H1 (cell line): ENCODE results near the gene CEACAM20. TPM values are rescaled to one million over a fixed set of nuclear protein-coding genes. Genes with fewer than 3 reads are reported as not detected.

Source experiments
- CTCF ChIA-PET: fragments of 300-600 bp; sonication (Branson Sonifier 250); formaldehyde crosslinking; loops from one replicate; lab custom pipeline; 2021; ENCODE audit not compliant: partially characterized antibody; lab: Charles Lee
- POLR2A ChIA-PET: fragments of 300-600 bp; sonication (Branson Sonifier 250); formaldehyde crosslinking; loops from one replicate; lab custom pipeline; 2021; ENCODE audit warnings: inconsistent platforms; ENCODE audit not compliant: partially characterized antibody; lab: Charles Lee
- DNase-seq, 2 experiments: peaks; one replicate each; pipeline versions ENCODE4 v3.0.0 to v3.0.0-alpha.2; 2010 to 2022; ENCODE audit warnings: low spot score in 2 of 2, low read depth in 1 of 2, mixed read lengths in 1 of 2
- FAIRE-seq: peaks from 2 replicates; lab custom pipeline; 2011; peaks lifted over from hg19 to GRCh38; lab: Jason Lieb, UNC
- H2AFZ ChIP-seq: 2 replicates; pipeline ENCODE4 v1.8.1; 2012; ENCODE audit warnings: low read length, inconsistent platforms
- H2AK5ac ChIP-seq: 2 replicates; pipeline ENCODE4 v1.6.1; 2013; ENCODE audit warnings: low read depth, low read length
- H2BK120ac ChIP-seq: replicated peaks from 2 replicates; pipeline ENCODE3; 2013; ENCODE audit warnings: low read depth, low read length, inconsistent platforms
- H2BK12ac ChIP-seq: 2 replicates; pipeline ENCODE4 v1.6.1; 2013; ENCODE audit warnings: low read depth, low read length
- H2BK15ac ChIP-seq: 2 replicates; pipeline ENCODE4 v1.6.1; 2013; ENCODE audit warnings: low read length
- H2BK20ac ChIP-seq: 2 replicates; pipeline ENCODE4 v1.6.1; 2013; ENCODE audit warnings: low read length
- H2BK5ac ChIP-seq: 2 replicates; pipeline ENCODE4 v1.6.1; 2013; ENCODE audit warnings: low read depth, low read length
- H3K14ac ChIP-seq: 2 replicates; pipeline ENCODE4 v1.6.1; 2013; ENCODE audit warnings: inconsistent platforms; ENCODE audit not compliant: insufficient read length
- H3K18ac ChIP-seq: 2 replicates; pipeline ENCODE4 v1.6.1; 2013; ENCODE audit warnings: low read length; ENCODE audit errors: extremely low read depth
- H3K23ac ChIP-seq: 2 replicates; pipeline ENCODE4 v1.6.1; 2013; ENCODE audit warnings: inconsistent platforms; ENCODE audit not compliant: insufficient read length
- H3K23me2 ChIP-seq: 2 replicates; pipeline ENCODE4 v1.6.1; 2013; ENCODE audit warnings: low read depth, low read length
- H3K27ac ChIP-seq: 2 replicates; pipeline ENCODE4 v1.6.1; 2011; ENCODE audit warnings: low read depth, low read length, inconsistent platforms
- H3K27me3 ChIP-seq, 4 experiments: replicated peaks in 1 of 4; 1 replicate in 1 of 4; 2 replicates in 3 of 4; pipeline versions ENCODE4 v1.6.1 to v1.8.1; 2011 to 2013; ENCODE audit warnings: low read length in 3 of 4, mild to moderate bottlenecking in 3 of 4, inconsistent platforms in 2 of 4, mixed read lengths in 2 of 4, moderate library complexity in 1 of 4; ENCODE audit not compliant: control insufficient read depth in 3 of 4, insufficient read depth in 3 of 4; ENCODE audit errors: extremely low read depth in 1 of 4
- H3K36me3 ChIP-seq, 4 experiments: 2 replicates each; pipeline versions ENCODE4 v1.6.1 to v1.8.1; 2011 to 2013; ENCODE audit warnings: mild to moderate bottlenecking in 4 of 4, low read length in 3 of 4, moderate library complexity in 2 of 4, control low read depth in 1 of 4, inconsistent platforms in 1 of 4; ENCODE audit not compliant: insufficient read depth in 4 of 4, control insufficient read depth in 2 of 4
- H3K4ac ChIP-seq: replicated peaks from 2 replicates; pipeline ENCODE3; 2013; ENCODE audit warnings: low read length, low read depth, mixed read lengths, inconsistent platforms; ENCODE audit not compliant: insufficient read length
- H3K4me1 ChIP-seq, 4 experiments: replicated peaks in 1 of 4; 1 replicate in 1 of 4; 2 replicates in 3 of 4; pipeline versions ENCODE4 v1.6.1 to v1.8.1; 2011 to 2013; ENCODE audit warnings: low read length in 3 of 4, inconsistent platforms in 2 of 4, mixed read lengths in 1 of 4; ENCODE audit not compliant: insufficient read depth in 4 of 4, control insufficient read depth in 3 of 4
- H3K4me2 ChIP-seq, 2 experiments: 2 replicates each; pipeline versions ENCODE4 v1.6.1 to v1.8.1; 2011 to 2013; ENCODE audit warnings: low read depth in 2 of 2, low read length in 2 of 2, control low read depth in 1 of 2, inconsistent platforms in 1 of 2, mild to moderate bottlenecking in 1 of 2; ENCODE audit not compliant: insufficient read depth in 1 of 2
- H3K4me3 ChIP-seq, 4 experiments: fragments of 200-600, 300-600 bp in 1 of 4; sonication (generic), shearing (Covaris generic), sonication (Bioruptor Twin) in 1 of 4; 2 replicates each; pipeline versions ENCODE4 v1.5.1 to v1.8.1; 2011 to 2016; ENCODE audit warnings: low read length in 4 of 4, low read depth in 3 of 4, control low read depth in 2 of 4, inconsistent platforms in 2 of 4, mild to moderate bottlenecking in 2 of 4, mixed read lengths in 1 of 4, moderate library complexity in 1 of 4; ENCODE audit not compliant: insufficient read depth in 2 of 4; ENCODE audit errors: extremely low read depth in 1 of 4
- H3K56ac ChIP-seq: replicated peaks from 2 replicates; pipeline ENCODE3; 2013; ENCODE audit warnings: low read depth, mild to moderate bottlenecking, mixed read lengths, low read length, inconsistent platforms; ENCODE audit not compliant: insufficient read length
- H3K79me1 ChIP-seq: 2 replicates; pipeline ENCODE4 v1.6.1; 2013; ENCODE audit warnings: low read depth, low read length, control low read depth
- H3K79me2 ChIP-seq, 2 experiments: 2 replicates each; pipeline versions ENCODE4 v1.6.1 to v1.8.1; 2012 to 2013; ENCODE audit warnings: low read length in 2 of 2, mild to moderate bottlenecking in 2 of 2, inconsistent platforms in 1 of 2; ENCODE audit not compliant: insufficient read depth in 2 of 2, control insufficient read depth in 1 of 2
- H3K9ac ChIP-seq, 4 experiments: replicated peaks in 1 of 4; 1 replicate in 1 of 4; 2 replicates in 3 of 4; pipeline versions ENCODE4 v1.6.1 to v1.8.1; 2011 to 2013; ENCODE audit warnings: low read depth in 3 of 4, low read length in 3 of 4, control low read depth in 2 of 4, mild to moderate bottlenecking in 2 of 4, moderate library complexity in 2 of 4, inconsistent platforms in 1 of 4; ENCODE audit errors: extremely low read depth in 1 of 4
- H3K9me3 ChIP-seq, 2 experiments: 2 replicates each; pipeline versions ENCODE4 v1.6.1 to v1.8.1; 2012 to 2013; ENCODE audit warnings: mild to moderate bottlenecking in 2 of 2, moderate library complexity in 2 of 2, control low read depth in 1 of 2, inconsistent platforms in 1 of 2, low read depth in 1 of 2, low read length in 1 of 2, mixed read lengths in 1 of 2; ENCODE audit not compliant: insufficient read depth in 2 of 2
- H4K20me1 ChIP-seq, 2 experiments: replicated peaks in 1 of 2; 2 replicates each; pipeline versions ENCODE3 to v1.8.1; 2011 to 2013; ENCODE audit warnings: inconsistent platforms in 2 of 2, low read length in 2 of 2, mild to moderate bottlenecking in 1 of 2; ENCODE audit not compliant: insufficient read depth in 2 of 2, control insufficient read depth in 1 of 2
- H4K5ac ChIP-seq: 2 replicates; pipeline ENCODE4 v1.6.1; 2013; ENCODE audit warnings: low read length, low read depth, mixed read lengths, inconsistent platforms; ENCODE audit not compliant: insufficient read length
- H4K8ac ChIP-seq: 2 replicates; pipeline ENCODE4 v1.8.0; 2013; ENCODE audit warnings: mild to moderate bottlenecking, moderate library complexity, low read length, inconsistent platforms; ENCODE audit not compliant: insufficient read depth; ENCODE audit errors: extremely low read depth
- H4K91ac ChIP-seq: replicated peaks from 2 replicates; pipeline ENCODE3; 2013; ENCODE audit warnings: low read length, mixed read lengths, inconsistent platforms; ENCODE audit not compliant: insufficient read length
- SP2 ChIP-seq: IDR thresholded peaks from 2 replicates; pipeline ENCODE4 v1.6.1; 2012; ENCODE audit warnings: mild to moderate bottlenecking, low read length, inconsistent platforms
- TCF12 ChIP-seq: IDR thresholded peaks from 2 replicates; pipeline ENCODE4 v1.6.1; 2011; ENCODE audit warnings: low read depth, mild to moderate bottlenecking, low read length
- WGBS, 2 experiments: shearing (Covaris generic) in 1 of 2; methylation state at CpG; one replicate each; pipeline versions ENCODE4 v1.1.6 to v1.1.7; 2013 to 2015; ENCODE audit warnings: low lambda C conversion rate in 2 of 2, mixed read lengths in 2 of 2, inconsistent platforms in 1 of 2, low coverage in 1 of 2, missing lambda C conversion rate in 1 of 2; ENCODE audit not compliant: insufficient replicate concordance in 2 of 2, insufficient coverage in 1 of 2, insufficient read length in 1 of 2; ENCODE audit errors: extremely low coverage in 1 of 2, missing lambda C conversion rate in 1 of 2; 5-methylcytosine and 5-hydroxymethylcytosine counted together
- polyA plus RNA-seq, 7 experiments: library from polyadenylated mRNA; depleted of rRNA in 3 of 7; stranded (reverse) in 5 of 7; unstranded in 2 of 7; fragments of >200 nt in 5 of 7; fragments of 200-250 nt in 2 of 7; gene quantifications; 1 replicate in 5 of 7; 2 replicates in 1 of 7; 4 replicates in 1 of 7; pipeline versions ENCODE4 v1.2.1 to v1.2.3, GENCODE V29; 2011 to 2013; ENCODE audit warnings: missing spikeins in 2 of 7, mixed read lengths in 2 of 7
- total RNA-seq: library from RNA; stranded (reverse); fragmentation: NEBNext Ultra II Directional; extraction: Animal tissue kit (Norgen Biotek cat#: 25700); gene quantifications from 2 replicates; pipeline ENCODE4 v1.2.1, GENCODE V29; 2021

CEACAM20 gene
- total and polyA plus RNA-seq, 2 of the 8 experiments (the other 6 are each of a cell fraction or from before 2014, with no cell fraction given), result not detected

DNA sequence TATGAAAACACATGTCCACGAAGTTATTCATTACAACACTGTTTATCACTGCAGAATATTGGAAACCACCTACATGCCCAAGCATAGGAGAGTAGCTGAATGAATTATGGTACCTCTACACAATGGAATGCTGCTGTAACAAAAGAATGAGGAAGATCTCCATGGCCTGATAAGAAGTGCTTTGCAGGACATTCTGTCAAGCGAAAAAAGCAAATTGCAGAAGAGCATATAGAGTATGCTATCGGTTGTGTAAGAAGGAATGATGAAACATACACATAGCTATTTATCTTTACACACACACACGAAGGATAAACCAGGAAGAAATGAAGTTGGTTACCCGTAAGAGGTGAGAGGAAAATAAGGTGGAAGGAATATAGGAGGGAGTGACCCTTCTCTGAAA lies 37.5 kb upstream of the CEACAM20 start:
- FAIRE-seq, result no peak
- H2BK15ac ChIP-seq, result no peak overlapping the region
- 81% methylated on average over 5 of the region's 5 CpGs; no CpG with 5 or more reads in 1 of the 2 experiments for WGBS, 2 experiments
- H4K20me1 ChIP-seq, result no peaks in the 10 kb centered on the region
- H2BK120ac ChIP-seq, result no peak overlapping the region
- TF ChIP-seq TCF12, result no peak
- no peak for TF ChIP-seq SP2
- TF ChIP-seq, all 59 proteins: peak for 0
- Histone ChIP-seq H4K8ac (no peak overlapping the region), H3K4me2 (no peak overlapping the region), H2BK5ac (no peak overlapping the region), H3K23ac (no peak overlapping the region), H3K27ac (no peak overlapping the region), H3K18ac (no peak overlapping the region), H3K4me1 (no peaks in the 10 kb centered on the region), H2BK12ac (no peak overlapping the region), H3K23me2 (no peaks in the 10 kb centered on the region; the same call in 1 of the 2 replicates), H2AFZ (no peak overlapping the region), H3K4ac (no peak overlapping the region), H2AK5ac (no peak overlapping the region), H3K9me3 (no peaks in the 10 kb centered on the region), H3K79me2 (no peaks in the 10 kb centered on the region), H3K9ac (no peak overlapping the region), H2BK20ac (no peak overlapping the region), H3K27me3 (no peaks in the 10 kb centered on the region), H3K56ac (no peak overlapping the region), H3K79me1 (no peaks in the 10 kb centered on the region), H4K5ac (no peak overlapping the region), H3K4me3 (no peak overlapping the region), H3K36me3 (no peaks in the 10 kb centered on the region), H4K91ac (no peak overlapping the region), H3K14ac (no peak overlapping the region)
- no peak for DNase-seq
- POLR2A ChIA-PET, result no interaction called here
- CTCF ChIA-PET, result interaction anchor here (0.8 to 1.4 kb wide), 3 partner anchors 10 to 678 kb away, joined by 3 to 5 read pairs (median 3); no protein-coding TSS in a partner anchor
